Measurements from ENCODE around the gene CAVIN2.

Gene CAVIN2

GRCh38 chr2:191869781-191870180, 22.9 kb upstream of the CAVIN2 start:
- Histone ChIP-seq H3K36me3 (ENCODE audit: insufficient read depth, low read length) (no peaks in the 10 kb centered on the region), H3K4me1 (ENCODE audit: insufficient read depth, low read length, poor library complexity, severe bottlenecking) (no peaks in the 10 kb centered on the region), H4K20me1 (ENCODE audit: insufficient read depth, low read length, poor library complexity, severe bottlenecking) (no peaks in the 10 kb centered on the region), H3K79me2 (ENCODE audit: insufficient read depth, low read length) (no peaks in the 10 kb centered on the region), H3K9me2 (replicated peaks; ENCODE audit: low read depth, low read length) (no peaks in the 10 kb centered on the region), H3K4me3 (ENCODE audit: low read length, poor library complexity, severe bottlenecking) (no peak overlapping the region), H2AFZ (ENCODE audit: low read length) (no peak overlapping the region), H3K9ac (ENCODE audit: low read depth, low read length, poor library complexity, severe bottlenecking) (no peak overlapping the region), H3F3A (ENCODE audit: low read depth) (no peaks in the 10 kb centered on the region), H3K4me2 (ENCODE audit: low read depth, low read length, poor library complexity, severe bottlenecking) (no peak overlapping the region), H3K9me3 (ENCODE audit: insufficient read depth, low read depth, low read length) (no peaks in the 10 kb centered on the region), H3K27me3 (ENCODE audit: insufficient read depth, low read length, poor library complexity, severe bottlenecking) (no peaks in the 10 kb centered on the region)
- TF ChIP-seq CTCF (conservative IDR thresholded peaks at IDR 0.05; ENCODE audit: low read length), result no peak
- TF ChIP-seq EZH2phosphoT487 (IDR thresholded peaks at IDR 0.05; ENCODE audit: borderline replicate concordance), result no peak

- H3K36me3 ChIP-seq (ENCODE audit: insufficient read depth, low read length), result no peaks in the 10 kb centered on the region
- no peaks in the 10 kb centered on the region for H3K9me2 ChIP-seq (replicated peaks; ENCODE audit: low read depth, low read length)
- H2AFZ ChIP-seq (ENCODE audit: low read length), result no peak overlapping the region
- H4K20me1 ChIP-seq (ENCODE audit: insufficient read depth, low read length, poor library complexity, severe bottlenecking), result no peaks in the 10 kb centered on the region
- H3K4me2 ChIP-seq (ENCODE audit: low read depth, low read length, poor library complexity, severe bottlenecking), result no peak overlapping the region
- no peaks in the 10 kb centered on the region for H3K4me1 ChIP-seq (ENCODE audit: insufficient read depth, low read length, poor library complexity, severe bottlenecking)
- H3K9me3 ChIP-seq (ENCODE audit: insufficient read depth, low read depth, low read length), result no peaks in the 10 kb centered on the region
- no peaks in the 10 kb centered on the region for H3F3A ChIP-seq (ENCODE audit: low read depth)
- no peak overlapping the region for H3K9ac ChIP-seq (ENCODE audit: low read depth, low read length, poor library complexity, severe bottlenecking)
- no peak overlapping the region for H3K4me3 ChIP-seq (ENCODE audit: low read length, poor library complexity, severe bottlenecking)
- H3K79me2 ChIP-seq (ENCODE audit: insufficient read depth, low read length), result no peaks in the 10 kb centered on the region
- TF ChIP-seq EZH2phosphoT487 (IDR thresholded peaks at IDR 0.05; ENCODE audit: borderline replicate concordance) (no peak), CTCF (conservative IDR thresholded peaks at IDR 0.05; ENCODE audit: low read length) (peak; percentile 64)
- H3K27me3 ChIP-seq (ENCODE audit: insufficient read depth, low read length, poor library complexity, severe bottlenecking), result no peaks in the 10 kb centered on the region
These were observed 22.3 kb upstream of the CAVIN2 start for GRCh38 chr2:191869178-191869577.

GRCh38 chr2:191867507-191867847, 20.6 kb upstream of the CAVIN2 start:
- Histone ChIP-seq H3K9me2 (replicated peaks; ENCODE audit: low read depth, low read length) (no peaks in the 10 kb centered on the region), H3K9ac (ENCODE audit: low read depth, low read length, poor library complexity, severe bottlenecking) (no peak overlapping the region), H3K4me3 (ENCODE audit: low read length, poor library complexity, severe bottlenecking) (no peak overlapping the region), H3K9me3 (ENCODE audit: insufficient read depth, low read depth, low read length) (no peaks in the 10 kb centered on the region), H2AFZ (ENCODE audit: low read length) (0 out of 2 replicates have a peak overlapping the region, but pooled peaks have one; percentile 47), H3K27me3 (ENCODE audit: insufficient read depth, low read length, poor library complexity, severe bottlenecking) (no peaks in the 10 kb centered on the region), H3K4me2 (ENCODE audit: low read depth, low read length, poor library complexity, severe bottlenecking) (no peak overlapping the region), H4K20me1 (ENCODE audit: insufficient read depth, low read length, poor library complexity, severe bottlenecking) (no peaks in the 10 kb centered on the region), H3F3A (ENCODE audit: low read depth) (no peaks in the 10 kb centered on the region), H3K4me1 (ENCODE audit: insufficient read depth, low read length, poor library complexity, severe bottlenecking) (no peaks in the 10 kb centered on the region), H3K79me2 (ENCODE audit: insufficient read depth, low read length) (no peaks in the 10 kb centered on the region), H3K36me3 (ENCODE audit: insufficient read depth, low read length) (no peaks in the 10 kb centered on the region)
- TF ChIP-seq EZH2phosphoT487 (IDR thresholded peaks at IDR 0.05; ENCODE audit: borderline replicate concordance) (no peak), CTCF (conservative IDR thresholded peaks at IDR 0.05; ENCODE audit: low read length) (no peak)
